Left hindlimb (tissue), 1 donor: ENCODE data around the gene SCCPDH.

Source experiments
- DNase-seq: peaks from one replicate; pipeline ENCODE4 v3.0.0-alpha.2; 2018

The SCCPDH gene

GRCh38 chr1:246786606-246787238 is 62.5 kb downstream of the SCCPDH start:
- DNase-seq = no peak

- DNase-seq = no peak
Measured at GRCh38 chr1:246787781-246788513, 63.7 kb downstream of the SCCPDH start.

DNA sequence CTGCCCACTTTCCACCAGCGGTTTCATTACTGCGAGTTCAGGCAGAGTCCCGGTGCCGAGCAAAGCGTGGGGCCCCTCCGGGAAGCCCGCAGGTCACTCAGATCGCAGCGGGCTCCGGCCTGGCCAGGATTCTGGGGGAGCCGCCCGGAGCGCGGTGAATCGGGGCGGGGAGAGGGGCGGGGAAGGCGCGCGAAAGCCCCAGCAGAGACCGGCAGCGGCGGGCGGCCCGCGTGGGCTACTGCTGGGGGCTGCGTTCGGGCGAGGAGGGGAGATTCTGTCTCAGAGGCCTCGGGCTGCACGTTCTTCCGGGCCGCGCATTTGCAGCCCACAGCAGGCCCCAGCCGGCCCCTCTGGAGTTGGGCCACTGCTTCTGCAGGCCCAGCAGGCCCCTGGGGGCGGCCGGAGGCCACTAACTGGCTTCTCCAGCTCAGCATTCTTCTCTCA is 64.7 kb downstream of the SCCPDH start:
- no peak for DNase-seq

GRCh38 chr1:246789454-246790339 is 65.5 kb downstream of the SCCPDH start:
- DNase-seq = no peak

DNA sequence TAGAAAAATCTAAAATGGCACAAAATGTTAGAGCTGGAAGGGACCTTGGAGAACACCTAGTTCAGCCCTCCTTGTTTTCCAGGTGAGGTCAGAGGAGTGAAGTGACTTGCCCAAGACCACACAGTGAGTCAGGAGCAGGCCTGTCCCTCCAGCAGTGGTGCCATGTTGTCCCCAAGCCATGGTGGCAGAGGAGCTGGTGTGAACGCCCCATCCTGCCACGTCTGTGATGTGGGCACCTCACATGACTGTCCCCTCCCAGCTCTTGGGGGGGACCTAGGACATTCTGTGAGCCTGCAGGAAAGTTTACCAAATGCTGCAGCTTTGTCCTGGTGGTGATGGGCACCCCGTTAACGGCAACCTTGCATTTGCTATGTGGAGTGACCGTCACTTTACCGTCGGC is 66.2 kb downstream of the SCCPDH start:
- no peak for DNase-seq

GRCh38 chr1:246790833-246791232 is 66.6 kb downstream of the SCCPDH start:
- DNase-seq = no peak

DNA sequence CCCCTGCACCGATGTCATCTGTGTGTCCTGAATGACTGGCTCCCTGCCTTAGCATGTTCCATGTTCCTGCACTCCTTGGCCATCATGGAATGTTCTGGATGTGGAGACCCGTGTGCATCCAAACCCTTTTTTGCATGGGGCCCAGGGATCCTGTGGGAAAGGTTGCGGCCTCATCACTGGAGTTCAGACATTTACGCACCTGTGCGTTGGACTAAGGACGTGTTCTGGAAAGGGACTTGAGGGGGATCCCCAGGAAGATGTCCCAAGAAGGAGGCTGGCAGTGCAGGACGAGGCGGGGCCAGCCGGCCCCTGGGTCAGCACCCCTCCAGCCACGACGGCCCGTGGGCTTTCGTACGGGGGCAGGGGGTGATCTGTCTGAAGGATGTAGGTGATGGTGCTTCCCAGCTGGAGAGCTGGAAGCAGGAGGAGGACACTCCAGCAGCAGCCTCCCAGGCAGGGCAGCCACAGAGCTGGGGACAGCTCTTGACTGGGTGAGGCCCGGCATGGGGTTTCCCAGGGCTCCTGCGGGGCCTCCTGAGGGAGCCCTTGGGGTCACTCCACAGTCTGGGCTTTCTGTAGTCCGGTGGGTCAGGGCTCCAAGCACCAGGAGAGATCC is 67.2 kb downstream of the SCCPDH start:
- no peak for DNase-seq

DNA sequence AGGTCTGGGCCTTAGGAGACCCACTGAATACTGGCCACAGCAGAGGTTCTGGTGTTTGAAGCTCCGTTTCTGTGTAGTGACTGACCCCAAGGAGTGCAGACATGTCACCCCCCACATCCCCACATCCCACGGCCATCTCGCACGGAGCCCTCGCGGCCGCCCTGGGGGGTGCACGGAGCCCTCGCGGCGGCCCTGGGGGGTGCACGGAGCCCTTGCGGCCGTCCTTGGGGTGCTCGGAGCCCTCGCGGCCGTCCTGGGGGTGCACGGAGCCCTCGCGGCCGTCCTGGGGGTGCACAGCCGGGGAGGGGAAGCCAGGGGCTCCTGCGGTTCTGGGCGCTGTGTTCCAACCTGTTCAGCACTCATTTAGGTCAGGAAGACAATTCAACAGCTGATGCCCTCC is 68.4 kb downstream of the SCCPDH start:
- DNase-seq = no peak

DNA sequence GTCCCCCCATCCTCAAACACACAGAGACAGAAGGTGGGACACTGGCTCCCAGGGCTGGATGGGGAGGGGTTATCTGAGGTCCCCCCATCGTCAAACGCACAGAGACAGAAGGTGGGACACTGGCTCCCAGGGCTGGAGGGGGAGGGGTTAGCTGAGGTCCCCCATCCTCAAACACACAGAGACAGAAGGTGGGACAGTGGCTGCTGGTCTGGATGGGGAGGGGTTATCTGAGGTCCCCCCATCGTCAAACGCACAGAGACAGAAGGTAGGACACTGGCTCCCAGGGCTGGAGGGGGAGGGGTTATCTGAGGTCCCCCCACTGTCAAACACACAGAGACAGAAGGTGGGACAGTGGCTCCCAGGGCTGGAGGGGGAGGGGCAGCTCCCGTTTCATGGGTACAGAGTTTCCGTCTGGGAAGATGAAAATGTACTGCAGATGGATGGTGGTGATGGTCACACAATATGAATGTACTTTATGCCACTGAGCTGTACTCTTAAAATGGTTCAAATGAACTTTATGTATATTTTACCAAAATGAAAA is 69.2 kb downstream of the SCCPDH start:
- DNase-seq = no peak

- no peak for DNase-seq
Measured at GRCh38 chr1:246794048-246794827, 70.0 kb downstream of the SCCPDH start.

GRCh38 chr1:246794828-246795671 is 70.8 kb downstream of the SCCPDH start:
- DNase-seq = no peak

- DNase-seq = no peak
Measured at GRCh38 chr1:246795906-246796694, 71.9 kb downstream of the SCCPDH start.

DNA sequence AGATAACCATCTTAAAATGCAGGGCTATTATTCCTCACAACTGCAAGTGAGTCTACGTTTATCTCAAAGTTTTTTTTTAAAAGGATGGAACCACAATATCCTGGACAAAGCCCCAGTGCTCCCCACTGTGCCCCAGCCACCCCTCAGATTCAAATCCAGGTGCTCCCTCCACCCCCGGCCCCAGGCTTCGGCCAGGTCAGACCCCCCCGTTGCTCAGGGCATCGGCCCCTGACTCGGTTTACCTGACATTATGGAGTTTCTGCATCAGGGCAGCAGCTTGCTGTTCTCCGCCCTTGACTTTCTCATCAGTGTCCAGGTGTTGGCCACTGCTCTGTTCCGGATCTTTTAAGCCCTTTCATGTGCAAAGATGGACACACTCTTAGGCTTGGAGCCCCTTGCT is 72.9 kb downstream of the SCCPDH start:
- DNase-seq = no peak

DNA sequence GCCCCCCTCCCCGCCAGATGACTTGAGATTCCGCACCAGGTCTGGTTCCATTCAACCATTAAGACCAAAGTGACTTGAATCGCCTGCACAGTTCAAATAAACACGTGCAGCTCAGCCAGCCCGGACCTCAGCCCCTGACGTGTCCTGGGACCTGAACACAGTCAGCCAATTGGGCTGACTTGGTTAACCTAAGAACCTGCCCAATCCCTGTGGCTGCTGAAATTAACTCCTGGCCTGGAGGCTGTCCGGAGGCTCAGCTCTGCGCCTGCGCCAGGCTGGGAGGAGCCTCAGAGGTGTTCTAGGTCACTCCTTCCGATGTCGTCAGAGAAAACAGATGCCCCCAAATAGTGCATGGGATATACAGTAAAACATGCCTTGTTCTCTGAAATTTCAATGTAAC is 73.4 kb downstream of the SCCPDH start:
- DNase-seq = no peak

- no peak for DNase-seq
Measured at GRCh38 chr1:246798107-246798506, 73.9 kb downstream of the SCCPDH start.

DNA sequence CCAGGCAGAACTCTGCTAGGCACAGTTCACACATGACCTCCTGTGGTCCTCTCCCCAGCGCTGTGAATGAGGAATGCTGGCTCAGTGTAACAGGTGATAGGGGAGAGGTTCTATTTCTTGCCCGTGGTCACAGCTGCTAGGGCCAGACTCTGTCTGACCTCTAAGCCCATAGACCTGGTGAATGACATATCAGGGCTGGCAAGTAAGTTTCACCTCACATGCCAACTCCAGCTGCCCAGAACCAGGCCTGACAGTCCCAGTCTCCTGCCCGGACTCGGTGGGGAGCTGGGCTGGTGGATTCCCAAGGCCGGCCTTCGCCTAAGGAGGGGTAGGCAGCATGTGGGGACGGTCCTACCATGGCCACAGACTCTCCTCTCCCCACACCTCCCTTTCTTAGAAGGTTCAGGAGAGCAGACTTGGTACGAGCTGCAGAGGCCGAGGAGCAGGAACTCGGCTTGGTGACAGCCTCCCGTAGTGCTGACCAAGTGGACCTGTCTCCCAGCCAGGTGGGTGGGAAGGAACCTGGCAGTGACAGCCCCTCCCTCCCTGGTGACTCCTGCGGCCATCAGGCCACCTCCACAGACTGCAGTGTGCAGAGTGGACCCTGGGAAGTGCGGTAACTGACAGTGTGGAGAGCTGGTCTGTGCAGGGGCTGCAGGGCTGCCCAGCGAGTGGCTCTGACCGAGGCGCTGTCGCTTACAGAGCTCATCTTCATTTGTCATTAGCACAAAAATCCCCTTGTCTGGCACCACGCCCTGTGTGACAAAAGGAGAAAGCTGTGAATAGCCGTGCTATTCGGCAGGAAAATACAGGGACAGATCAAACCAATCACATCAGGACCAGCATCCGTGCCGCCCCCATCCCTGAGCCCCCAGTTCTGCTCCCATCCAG is 74.6 kb downstream of the SCCPDH start:
- DNase-seq = no peak

- DNase-seq = no peak
Measured at GRCh38 chr1:246800356-246800755, 76.1 kb downstream of the SCCPDH start.

DNA sequence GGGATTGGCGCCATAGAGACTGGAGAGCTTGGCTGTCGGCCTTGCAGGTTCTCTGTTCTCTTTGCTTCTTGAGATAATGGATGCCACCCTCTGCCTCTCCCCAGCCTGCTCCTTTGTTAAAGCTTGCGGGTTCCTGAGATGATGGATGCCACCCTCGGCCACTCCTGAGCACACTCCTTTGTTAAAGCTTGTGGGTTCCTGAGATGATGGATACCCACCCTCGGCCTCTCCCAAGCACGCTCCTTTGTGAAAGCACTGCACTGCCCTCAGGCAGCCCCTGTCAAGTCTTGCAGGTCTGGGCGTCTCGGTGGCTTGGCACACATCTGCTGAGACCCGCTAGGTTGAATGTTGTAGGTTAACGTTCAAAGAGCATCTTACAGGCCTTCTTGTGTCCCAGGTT is 76.5 kb downstream of the SCCPDH start:
- DNase-seq = no peak
